ENCODE data around the gene GLE1.
"Not testable (repeated sequence)": the region's sequence is repeated elsewhere in the genome, so short reads cannot be mapped to it uniquely, and the experiment has no call there.

Gene GLE1

DNA sequence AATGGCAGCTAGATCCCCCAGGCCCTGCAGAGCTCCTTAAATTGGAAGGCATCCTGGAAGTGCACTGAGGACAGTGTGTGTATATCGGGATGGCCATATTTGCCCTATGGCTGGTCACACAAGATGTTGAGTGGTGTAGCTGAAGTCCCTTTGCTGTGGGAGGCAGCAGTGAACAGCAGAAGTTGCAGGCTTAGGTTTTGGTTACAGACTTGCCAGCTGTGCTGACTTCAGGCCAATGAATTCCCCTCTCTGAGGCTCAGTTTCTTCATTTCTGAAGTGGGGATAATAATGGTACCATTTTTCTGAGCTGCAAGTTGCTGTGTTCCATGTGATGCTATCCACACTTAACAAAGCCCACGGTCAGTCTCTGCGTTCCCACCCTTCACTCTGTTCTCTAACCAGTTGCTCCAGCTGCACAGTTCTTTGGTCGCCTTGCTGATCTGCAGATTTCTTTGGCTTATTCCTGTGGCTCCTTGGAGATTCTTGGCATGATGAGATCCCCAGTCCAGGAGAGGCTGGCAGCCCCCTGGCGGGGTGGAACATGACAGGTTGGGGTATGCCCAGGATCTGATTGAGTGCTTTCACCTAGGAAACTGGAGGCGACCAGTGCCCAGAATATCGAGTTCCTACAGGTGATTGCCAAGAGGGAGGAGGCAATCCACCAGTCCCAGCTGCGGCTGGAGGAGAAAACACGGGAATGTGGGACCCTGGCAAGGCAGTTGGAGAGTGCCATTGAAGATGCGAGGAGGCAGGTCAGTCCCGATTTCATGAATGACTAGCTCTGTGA is 6.5 kb upstream of the GLE1 start:
- DNase-seq = no peak

DNA sequence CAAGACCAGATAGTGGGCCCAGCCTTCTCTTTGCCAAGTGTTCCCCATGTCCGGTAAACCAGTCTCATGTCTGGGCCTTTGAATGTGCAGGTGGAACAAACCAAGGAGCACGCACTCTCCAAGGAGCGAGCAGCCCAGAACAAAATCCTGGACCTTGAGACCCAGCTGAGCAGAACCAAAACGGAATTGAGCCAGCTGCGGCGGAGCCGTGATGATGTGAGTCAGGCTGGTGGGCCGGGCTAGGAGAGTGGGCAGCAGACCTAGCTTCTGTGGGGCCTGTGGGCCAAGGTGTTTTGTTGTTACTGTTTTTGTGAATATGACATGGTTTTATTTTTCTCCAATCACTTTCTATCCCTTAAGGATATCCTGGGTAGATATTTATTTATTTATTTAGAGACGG is 5.6 kb upstream of the GLE1 start:
- DNase-seq = no peak

DNA sequence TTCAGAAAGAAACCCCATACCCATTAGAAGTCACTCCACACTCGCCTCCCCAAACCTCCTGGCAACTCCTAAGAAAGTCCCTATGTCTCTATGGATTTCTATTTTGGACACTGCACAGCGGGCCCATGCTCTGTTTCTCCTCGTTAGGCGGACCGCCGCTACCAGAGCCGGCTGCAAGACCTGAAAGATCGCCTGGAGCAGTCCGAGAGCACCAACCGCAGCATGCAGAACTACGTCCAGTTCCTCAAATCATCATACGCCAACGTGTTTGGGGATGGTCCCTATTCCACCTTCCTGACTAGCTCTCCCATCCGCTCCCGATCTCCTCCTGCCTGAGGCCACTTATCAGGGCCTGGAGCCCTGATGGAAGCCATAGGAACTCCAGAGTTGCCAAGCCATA is 4.6 kb upstream of the GLE1 start:
- no peak for DNase-seq

DNA sequence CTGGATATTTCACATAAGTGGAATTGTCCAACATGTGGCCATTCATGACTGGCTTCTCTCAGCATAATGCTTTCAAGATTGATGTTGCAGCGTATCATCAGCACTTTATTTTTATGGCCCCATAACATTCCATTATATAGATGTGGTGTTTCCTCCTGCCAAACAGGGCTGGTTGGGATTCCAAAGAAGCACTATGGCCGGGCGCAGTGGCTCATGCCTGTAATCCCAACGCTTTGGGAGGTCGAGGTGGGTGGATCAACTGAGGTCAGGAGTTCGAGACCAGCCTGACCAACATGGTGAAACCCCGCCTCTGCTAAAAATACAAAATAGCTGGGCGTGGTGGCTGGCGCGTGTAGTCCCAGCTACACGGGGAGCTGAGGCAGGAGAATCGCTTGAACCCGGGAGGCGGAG is 1.1 kb upstream of the GLE1 start:
- not testable (repeated sequence) for DNase-seq

DNA sequence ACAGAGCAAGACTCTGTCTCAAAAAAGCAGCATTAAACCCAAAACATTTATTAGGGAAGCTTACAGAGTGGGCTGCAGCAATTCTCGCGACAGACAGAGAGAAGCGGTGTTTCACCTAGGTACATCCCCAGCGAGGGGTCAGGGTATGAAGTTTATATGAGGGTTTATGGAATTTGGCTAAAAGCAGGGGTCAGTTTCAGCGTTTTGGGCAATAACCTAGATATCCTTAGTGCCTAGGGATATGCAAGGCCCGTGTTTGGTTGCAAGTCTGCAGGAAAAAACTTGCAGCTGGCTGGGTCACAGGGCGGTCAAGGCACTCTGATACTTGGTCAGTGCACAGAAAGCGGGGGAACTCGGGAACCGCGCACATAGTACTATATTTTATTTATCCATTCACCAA is 649 bp upstream of the GLE1 start:
- no peak for DNase-seq

DNA sequence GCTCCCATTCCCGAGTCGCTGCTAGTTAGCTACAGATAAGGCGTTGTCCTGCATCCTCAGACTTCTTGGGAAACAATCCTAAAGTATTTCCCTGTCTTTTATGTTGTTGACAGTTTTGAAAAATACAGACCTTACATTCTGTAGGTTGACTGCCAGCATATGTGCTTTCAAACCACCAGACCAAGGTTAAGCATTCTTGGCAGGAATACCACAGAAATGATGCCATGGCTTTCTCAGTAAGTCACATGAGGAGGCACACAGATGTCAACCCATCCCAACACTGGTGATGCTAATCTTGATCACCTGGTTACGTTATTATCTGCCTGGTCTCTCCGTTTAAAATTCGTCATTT is 871 bp downstream of the GLE1 start:
- no peak for DNase-seq

DNA sequence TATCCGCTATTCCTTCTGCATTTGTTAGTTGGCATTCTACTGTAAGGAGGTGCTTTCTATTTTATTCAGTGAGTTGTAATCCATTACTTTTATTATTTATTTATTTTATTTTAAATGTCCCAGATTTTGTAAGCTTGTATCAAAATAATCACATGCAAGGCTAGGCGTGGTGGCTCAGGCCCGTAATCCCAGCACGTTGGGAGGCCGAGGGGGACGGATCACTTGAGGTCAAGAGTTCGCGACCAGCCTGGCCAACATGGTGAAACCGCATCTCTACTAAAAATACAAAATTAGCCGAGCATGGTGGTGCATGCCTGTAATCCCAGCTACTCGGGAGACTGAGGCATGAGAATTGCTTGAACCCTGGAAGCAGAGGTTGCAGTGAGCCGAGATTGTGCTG is 1.4 kb downstream of the GLE1 start:
- DNase-seq = not testable (repeated sequence)

DNA sequence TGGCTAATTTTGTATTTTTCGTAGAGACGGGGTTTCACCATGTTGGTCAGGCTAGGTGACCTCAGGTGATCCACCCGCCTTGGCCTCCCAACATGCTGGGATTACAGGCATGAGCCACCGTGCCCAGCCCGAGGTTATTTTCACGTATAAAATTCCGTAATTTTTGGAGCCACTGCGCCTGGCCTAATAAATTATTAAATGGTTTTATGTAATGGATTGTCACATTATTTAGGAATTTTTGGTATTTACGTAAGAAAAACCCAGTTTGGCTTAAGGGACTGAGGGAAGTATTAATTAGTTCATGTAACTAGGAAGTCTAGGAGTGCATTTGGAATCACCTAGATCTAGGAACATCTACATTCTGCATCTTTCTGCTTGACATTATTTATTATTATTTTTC is 8.3 kb downstream of the GLE1 start:
- DNase-seq = no peak

DNA sequence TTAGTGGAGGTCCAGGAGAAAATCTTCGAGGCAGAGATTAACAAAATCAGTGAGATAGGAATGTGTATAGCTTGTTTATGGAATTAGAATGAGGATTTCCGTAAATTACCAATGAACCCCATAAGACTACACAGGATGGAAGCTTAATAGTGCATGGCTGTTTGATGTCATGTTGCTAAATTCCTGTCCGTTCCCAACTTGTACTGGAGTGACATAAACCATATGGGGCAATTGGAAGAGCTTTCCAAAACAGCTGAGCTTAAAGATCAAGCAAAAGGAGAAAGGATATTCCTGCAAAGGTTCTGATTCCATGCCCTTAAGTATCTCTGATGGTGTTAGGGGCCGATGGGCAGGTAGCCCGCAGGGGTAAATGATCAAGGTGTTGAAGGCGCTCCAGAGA is 17.4 kb downstream of the GLE1 start:
- DNase-seq = no peak

DNA sequence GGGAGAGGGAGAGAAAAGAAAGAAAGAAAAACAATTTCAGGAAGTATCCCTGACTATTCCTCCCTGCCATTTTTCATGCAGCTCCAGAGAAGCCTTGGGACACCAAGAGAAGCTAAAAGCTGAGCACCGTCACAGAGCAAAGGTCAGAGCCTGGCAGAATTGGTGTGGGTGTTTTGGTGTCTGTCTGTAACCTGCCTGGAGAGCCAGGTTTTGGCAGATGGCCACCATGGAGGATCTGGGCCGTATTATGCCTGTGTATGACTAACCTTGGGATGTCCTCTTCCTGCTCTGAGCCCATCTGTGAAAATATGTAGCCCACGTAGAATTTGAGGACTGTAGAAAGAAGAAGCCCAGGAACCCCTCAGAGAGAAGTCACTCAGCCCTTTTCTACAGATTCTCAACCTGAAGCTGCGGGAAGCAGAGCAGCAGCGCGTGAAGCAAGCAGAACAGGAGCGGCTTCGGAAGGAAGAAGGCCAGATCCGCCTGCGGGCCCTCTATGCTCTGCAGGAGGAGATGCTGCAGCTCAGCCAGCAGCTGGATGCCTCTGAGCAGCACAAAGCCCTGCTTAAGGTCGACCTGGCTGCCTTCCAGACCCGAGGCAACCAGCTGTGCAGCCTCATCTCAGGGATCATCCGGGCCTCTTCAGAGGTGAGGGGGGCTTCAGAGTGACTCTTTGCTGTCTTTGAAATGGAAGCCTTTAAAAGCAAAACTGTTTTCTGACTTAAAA is 18.8 kb downstream of the GLE1 start:
- DNase-seq = peak; percentile 27

DNA sequence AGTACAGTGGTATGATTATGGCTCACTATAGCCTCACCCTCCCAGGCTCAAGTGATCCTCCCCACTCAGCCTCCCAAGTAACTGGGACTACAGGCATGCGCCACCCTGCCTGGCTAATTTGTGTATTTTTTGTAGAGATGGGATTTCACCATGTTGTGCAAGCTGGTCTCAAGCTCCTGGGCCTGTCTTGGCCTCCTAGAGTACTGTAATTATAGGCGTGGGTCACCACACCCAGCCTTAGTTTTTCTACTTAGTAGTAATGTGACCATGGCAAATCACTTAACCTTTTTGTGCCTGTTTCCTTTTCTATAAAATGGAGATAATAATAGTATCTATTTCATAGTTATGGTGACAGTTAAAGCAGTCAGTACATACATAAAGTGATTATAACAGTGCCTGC is 22.2 kb downstream of the GLE1 start:
- no peak for DNase-seq

DNA sequence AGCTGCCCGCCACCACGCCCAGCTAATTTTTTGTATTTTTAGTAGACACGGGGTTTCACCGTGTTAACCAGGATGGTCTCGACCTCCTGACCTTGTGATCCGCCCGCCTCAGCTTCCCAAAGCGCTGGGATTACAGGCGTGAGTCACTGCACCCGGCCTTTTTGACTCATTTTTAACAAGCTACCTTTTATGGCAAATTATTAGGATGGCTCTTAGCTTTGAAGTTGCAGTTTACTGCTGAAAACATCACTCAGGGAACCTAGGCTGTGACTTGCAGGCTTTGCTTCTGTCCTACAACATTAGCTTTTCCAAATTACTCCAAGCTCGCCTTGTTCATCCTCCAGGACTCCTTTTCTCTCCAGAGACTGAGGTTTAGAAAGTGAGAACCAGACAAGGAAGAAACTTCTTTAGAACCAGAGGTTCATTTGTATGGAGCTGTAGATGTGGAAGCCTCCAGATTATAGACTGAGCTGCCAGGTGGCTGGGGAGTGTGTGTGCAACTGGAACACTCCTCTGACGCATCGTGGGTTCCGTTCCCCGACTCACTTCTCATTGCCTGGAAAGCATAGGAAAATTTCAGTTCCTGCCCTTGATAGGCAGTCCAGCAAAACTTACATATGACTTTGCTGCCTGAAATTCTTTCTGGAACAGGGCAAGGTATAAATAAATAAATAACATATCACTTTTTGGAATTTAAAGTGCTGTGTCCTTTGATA is 24.1 kb downstream of the GLE1 start:
- DNase-seq = no peak

DNA sequence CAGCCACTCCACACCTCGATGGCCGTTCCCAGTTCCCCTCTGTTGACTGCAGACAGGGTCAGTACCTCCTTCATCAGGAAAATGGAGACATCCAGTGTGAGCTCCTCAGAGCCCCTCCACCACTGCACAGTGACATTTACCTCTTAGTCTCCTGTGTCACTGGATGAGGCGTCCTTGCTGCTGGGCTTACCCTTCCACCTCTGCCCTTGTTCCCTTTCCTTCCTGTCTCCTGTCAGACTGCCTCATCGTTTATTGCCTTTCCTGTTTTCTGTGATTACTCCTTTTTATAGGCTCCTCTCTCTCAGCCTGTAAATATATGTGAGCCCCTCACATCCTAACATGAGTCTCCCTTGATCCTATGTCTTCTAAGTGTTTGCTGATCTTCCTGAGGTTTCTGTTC is 24.7 kb downstream of the GLE1 start:
- DNase-seq = no peak

DNA sequence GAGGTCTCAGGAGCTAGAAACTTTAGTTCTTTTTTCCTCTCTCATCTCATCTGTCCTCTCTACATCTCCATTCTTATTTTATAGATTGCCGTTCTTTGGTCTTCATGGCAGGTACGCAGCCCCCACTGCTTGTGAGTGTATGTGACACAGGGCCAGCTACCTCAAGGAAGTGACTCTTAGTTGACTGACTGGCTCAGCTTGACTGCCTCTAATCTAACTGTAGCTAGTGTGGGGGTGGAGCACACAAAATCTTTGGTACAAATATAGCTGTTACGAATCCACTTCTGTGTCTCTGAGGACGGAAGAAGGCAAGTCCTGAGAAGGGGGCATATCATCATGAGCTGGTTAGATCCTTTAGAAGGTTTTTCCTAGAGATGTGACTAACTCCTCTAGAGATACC is 28.1 kb downstream of the GLE1 start:
- DNase-seq = no peak

DNA sequence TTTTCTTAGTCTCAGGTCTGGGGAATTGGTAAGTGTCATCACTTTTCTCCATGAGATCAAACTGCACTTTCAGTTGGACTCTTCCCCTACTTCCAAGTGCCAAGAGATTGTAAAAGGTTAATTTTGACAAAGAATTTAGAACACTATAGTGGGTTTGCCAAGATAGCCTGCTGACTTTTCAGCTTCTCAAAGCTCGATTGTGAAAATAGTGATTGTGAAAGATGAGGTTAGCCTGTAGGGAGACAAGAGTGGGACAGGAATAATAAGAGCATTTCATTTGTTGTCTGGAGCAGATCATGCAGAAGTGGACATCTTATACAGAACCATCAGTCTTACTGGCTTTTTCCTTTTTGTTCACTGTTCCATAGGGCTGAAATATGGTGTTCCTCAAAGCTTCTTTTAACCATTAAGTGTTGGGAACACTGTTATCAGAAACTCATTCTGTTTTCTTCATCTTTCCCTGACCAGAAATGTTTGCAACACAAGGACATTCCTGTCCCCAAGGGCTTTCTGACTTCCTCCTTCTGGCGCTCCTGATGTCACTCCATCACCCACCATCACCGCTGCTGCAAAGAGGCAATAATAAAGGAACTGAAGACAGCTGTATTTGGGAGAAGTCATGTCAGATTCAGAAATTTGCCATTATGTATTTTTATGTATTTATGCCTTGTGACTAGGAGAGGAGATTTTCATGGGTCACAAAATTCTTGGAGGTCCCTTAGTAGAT is 36.3 kb downstream of the GLE1 start:
- DNase-seq = no peak

DNA sequence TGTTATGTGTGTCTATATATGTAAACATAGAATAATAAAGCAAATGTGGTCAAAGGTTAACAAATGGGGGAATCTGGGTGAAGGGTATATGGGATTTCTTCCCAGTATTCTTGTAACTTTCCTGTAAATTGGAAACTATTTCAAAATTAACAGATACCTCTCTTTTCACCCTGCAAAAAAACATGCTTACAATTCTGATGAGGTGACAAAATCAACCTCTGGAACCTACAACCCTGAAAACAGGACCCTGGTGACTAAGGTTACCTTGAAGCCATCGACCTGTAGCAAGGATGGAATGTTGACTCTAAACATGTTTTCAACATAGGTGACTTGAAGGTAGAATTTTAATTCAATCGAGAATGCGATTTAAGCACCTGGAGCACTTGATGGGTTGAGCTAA is 42.0 kb downstream of the GLE1 start:
- DNase-seq = no peak

DNA sequence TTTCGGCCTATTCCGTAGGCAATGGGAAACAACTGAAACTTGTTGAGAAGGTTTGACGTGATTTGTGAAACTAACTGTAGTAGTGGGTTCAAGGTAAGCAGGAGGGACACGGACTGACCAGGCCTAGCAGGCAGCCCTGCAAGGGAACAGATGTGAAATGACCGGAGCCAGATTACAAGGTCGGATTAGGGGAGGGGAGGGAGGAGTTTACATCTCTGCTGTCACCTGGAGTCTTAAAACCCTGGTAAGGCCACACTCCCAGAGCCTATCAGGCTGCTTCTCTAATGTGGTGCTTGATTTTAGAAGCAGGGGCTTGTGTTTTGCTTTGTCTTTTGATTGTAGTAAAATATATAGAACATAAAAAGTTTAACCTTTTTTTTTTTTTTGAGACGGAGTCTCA is 44.4 kb downstream of the GLE1 start:
- DNase-seq = no peak

DNA sequence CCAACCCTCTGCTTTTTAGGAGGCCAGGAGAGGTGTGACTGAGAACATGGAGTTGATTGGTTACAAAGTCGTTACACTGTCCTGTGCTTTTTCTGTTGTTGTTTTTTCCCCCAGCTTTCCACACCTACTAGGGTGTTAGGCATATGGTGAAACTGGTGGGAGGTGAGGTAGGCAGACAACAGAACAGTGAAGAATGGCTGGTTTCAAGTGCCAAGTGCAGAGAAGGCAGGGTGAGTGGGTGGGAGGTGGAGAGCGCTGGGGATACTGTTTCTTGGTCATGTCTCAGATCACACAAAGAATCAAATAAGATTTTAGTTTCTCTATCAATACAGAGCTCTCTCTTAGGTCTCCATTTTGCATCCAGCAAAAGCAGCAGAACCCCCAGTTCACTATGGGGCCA is 45.7 kb downstream of the GLE1 start:
- DNase-seq = no peak

DNA sequence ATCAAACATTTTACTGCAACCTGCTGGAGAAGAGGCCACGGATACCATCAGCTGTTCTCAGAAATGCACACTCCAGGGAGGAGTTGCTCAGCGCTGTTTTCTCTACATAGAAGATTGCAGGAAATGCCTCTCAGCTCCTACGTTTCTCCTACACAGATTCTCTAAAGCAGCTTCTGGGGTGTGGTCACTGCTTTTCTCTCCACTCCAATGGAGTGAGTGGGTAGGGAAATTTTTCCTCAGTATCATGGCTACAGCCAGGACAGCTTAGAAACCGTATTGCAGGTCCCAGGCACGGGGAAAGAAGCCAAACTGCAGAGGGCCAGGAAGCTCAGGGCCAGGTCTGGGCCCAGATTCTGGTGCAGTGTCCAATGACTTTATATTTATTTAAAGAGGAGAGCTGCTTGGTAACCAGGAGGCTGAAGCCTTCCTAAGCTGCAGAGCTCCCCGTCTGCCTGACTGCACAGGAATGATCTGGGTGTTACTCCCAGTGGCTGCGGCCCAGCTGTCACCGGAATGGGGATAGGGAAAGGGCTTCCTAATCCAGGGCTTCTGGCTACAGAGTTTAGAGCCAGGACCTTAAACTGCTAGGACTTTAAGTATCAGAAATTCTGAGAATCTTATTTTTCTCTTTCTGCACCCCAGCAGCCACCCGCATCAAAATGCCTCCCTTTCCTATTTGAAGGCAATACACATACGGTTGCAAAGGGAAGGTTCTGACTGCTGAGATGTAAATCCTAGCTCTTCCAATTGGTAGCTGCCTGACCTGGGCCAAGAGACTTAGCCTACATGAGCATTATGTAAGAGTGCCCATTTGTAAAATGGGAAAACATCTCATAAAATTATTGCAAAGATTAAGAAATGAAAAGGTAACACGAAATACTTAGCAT is 46.5 kb downstream of the GLE1 start:
- DNase-seq = no peak

DNA sequence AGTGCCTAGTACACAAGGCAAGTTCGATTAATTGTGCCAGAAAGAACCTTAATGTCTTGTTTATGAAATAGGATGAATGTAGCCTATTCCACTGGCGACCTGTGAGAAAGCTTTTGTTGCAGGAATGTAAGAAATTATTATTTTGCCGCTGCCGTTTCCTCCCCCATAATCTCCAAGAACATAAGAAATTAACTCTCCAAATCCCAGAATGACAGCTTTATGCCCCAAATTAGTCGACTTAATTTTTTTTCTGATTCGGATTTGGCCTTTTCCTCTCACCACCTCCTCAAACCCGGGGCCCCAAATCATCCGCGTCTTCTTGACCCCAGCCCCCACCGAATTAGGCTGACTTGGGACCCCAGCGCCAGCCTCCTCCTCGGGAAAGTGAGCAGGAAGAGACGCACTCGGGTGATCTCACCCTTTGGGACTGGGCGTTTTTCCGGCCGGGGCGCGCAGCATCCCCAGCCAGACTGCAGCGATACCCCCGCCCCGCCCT is 47.2 kb downstream of the GLE1 start:
- no peak for DNase-seq

DNA sequence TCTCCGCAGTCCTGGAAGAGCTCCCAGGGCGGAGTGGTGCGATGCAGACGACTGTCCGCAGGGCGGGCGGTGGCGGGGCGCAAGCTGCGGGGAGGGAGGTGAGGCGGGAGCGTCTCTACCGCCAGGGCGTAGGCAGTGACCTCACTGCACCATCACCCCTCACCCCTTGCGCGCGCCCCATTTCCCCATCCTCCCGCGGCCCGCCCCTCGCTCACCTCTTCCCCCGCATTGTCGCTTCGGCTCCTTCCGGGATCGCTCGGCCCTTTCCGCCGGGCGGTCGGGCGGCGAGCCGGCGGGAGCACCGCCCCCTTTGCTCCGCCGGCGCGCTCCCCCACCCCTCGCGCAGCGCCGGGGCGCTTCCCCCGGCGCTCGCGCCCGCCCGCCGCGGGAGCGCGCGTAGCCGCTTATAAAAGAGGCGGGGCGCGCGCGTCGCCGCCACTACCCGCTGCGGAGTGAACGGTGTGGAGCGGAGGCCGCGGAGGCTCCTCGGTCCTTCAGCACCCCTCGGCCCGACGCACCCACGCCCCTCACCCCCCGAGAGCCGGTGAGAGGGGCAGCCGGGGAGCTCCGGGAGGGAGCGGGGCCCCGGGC is 47.7 kb downstream of the GLE1 start, which contains the start of gene SPTAN1:
SPTAN1 (plus strand) TSS at position 435 of the 591 bp plus-strand sequence. CDS start 14,154 bp downstream, outside the sequence.
- DNase-seq = peak; percentile 77
